EL (cell line): ENCODE data around the gene DEPDC1.
"Not testable (repeated sequence)": the region's sequence is repeated elsewhere in the genome, so short reads cannot be mapped to it uniquely, and the experiment has no call there.

ENCODE experiments used
- DNase-seq: peaks from one replicate; pipeline ENCODE4 v3.0.0-alpha.2; 2016

The DEPDC1 gene

GRCh38 chr1:68476626-68477025 lies 20.3 kb downstream of the DEPDC1 start:
- not testable (repeated sequence) for DNase-seq

GRCh38 chr1:68473060-68473459 lies 23.8 kb downstream of the DEPDC1 start:
- DNase-seq = no peak

- DNase-seq = no peak
Measured at GRCh38 chr1:68470388-68470970, 26.4 kb downstream of the DEPDC1 start.

DNA sequence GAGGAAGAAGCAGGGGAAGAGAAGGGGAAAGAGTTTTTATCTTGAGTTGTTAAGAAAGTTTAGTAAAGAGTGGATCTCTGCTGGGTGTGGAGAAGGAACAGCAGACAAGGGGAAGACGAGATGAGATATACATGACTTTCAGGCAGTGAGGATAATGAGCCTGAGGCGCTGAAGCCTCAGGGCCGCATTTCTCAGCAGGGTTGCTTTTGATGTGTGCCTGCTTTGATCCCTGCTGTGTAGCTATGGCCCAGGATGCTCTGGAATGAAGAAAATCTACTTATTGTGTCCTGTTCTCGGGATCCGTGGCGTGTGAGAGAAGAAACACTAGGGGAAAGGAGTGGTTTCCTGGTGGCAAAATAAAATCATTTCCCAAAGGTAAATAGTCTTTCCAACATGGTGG lies 32.0 kb downstream of the DEPDC1 start:
- no peak for DNase-seq

GRCh38 chr1:68460935-68461334 lies 35.9 kb downstream of the DEPDC1 start:
- DNase-seq = no peak

GRCh38 chr1:68459796-68460195 lies 37.1 kb downstream of the DEPDC1 start:
- peak; percentile 39 for DNase-seq

- no peak for DNase-seq
Measured at GRCh38 chr1:68459091-68459490, 37.8 kb downstream of the DEPDC1 start.

- DNase-seq = no peak
Measured at GRCh38 chr1:68456202-68456601, 40.7 kb downstream of the DEPDC1 start.

DNA sequence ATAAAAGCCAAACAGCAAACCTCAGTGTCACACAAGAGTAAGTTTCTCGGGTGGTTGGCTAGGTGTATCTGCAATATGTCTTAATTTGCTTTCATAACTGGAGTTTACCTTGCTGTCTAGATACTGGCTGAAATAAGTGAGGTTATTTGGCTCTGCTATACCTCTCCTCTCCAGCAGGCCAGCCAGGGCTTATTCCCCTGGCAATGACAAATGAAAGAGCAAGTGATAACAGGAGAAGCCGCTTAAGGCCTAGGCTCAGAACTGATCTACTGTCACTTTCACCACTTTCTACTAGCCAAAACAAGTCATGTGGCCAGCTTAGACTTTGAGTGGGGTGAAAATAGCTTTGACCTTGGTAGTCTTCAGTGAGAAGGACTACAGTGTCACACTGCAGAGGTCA lies 42.3 kb downstream of the DEPDC1 start:
- DNase-seq = no peak

DNA sequence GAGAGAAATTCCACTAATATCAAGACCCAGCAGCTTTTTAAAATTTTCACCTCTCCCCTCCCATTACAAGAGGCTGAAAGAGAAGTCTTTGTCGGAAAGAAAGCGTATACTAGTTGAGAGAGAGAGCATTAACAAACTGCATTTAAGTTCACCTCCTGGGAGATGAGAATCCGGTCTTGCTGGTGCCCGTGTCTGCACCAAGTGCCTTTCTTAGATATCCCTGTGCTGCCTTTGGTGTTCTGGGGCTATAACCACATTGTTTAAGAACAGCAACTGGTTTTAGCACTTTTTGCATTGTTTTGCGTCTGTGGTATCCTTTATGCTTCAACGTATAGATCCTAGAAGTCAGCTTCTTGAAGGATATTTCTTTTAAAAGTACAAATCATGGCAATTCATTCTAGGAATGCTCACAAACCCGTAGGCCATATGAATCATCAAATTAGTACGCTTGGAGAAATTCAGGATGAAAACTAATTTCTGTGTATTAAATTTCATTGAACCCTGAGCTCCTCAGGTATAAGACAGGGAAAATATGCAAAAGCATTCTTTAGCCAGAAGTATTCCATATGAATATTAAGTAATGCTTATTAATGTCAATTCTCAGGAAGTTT lies 43.7 kb downstream of the DEPDC1 start:
- DNase-seq = peak; percentile 47

DNA sequence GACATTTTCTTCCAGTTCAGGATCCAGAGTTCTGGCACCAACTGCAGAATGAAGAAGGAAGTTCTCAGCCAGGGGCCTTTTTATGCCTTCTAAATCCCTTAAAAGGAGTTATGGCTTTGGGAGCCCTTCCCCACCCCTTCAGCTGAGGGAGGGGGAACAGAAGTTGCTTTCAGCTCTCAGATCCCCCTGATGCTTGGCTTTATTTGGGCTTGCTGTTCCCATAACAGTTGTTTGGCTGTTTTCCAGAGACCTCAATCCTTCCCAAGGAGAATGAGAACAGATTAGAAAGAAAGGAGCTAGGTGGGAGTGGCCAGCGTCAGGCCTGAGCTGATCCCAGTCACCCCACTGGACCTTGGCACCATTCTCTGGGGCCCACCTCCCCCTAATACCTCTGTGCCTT lies 47.0 kb downstream of the DEPDC1 start, which contains the start of gene RPE65:
TSS of gene RPE65 (minus strand) at position 54 of the 400 bp plus-strand sequence. CDS start at position 5, 49 bp downstream.
- DNase-seq = no peak

DNA sequence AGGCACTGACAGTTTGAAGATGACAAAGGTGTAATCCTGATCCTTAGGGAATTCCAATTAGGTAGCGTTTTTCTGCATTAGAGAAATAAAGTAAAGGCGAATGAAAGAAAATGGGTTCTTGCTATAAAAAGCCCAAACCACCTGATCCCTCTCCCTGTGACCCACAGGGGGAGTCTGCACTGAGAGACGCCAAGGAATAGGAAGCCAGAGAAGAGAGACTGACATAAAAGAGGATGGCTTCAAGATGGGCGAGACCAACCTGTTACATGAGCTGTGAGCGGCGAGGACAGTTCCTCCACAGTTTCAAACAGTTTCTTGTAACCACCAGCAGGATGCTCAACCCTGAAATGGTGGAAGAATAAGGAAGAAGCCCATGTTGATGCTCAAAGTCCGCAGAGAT lies 48.5 kb downstream of the DEPDC1 start:
- no peak for DNase-seq

DNA sequence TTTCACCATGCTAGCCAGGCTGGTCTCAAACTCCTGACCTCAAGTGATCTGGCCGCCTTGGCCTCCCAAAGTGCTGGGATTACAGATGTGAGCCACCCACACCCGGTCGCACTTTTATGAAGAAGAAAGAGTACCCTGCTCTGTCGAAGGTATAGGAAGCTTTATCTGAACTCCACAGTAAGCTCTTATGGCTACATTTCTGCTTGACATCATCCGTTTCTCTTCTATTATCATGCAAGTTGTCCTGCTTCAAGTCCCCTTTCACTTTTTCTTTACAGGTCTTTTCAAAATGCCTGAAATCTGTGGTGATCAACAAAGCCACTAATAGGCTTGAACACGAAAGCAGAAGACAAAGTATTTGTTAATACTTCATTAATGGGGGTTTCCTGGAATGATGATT lies 51.2 kb downstream of the DEPDC1 start:
- no peak for DNase-seq

DNA sequence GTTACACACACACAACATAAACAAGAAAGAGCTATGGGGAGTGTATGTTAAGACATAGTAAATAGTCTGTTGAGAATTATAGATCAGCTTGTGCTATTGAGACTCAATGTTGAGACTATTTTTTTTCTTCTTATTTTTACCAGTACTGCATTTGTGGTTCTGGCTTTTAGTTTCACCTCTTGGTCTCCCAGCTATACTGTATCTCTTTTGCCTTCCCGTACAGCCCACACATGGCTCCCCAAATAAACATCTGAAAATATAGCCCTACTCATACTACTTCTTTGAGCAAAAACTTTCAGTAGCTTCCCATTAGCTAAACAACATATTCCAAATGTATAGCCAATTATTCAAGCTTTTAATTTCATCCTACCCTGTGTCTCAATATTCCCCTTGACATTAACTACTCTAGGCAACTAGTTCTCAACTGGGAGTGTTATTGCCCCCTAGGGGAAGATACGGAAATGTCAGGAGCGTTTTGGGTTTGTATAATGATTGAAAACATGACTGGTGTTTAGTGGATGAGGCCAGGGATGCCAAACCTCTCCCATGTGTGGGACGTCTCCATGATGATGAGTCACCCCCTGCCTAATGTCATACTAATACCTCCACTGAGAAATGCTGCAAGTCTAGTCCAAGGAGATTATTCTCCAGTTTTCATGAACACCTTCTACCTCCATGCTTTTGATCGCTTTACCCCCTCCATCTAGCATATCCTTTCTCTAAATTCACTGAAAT lies 53.9 kb downstream of the DEPDC1 start:
- DNase-seq = peak; percentile 66

DNA sequence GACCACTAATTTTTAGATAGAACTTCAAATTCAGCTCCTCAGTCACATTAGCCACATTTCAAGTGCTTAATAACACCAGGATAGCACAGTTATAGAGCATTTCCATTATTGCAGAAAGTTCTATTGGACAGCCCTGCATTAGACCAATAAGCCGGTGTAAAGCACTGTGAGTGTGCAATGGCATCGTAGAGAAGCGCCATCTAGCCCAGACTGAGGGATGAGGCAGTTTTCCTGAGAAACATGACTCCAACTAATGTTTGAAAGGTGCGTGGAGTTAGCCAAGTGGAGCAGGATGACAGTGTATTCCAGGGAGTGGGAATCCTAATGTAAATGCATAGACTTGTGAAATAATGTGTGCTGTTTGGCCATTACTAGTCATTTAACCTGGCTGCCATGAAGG lies 54.9 kb downstream of the DEPDC1 start:
- DNase-seq = no peak

GRCh38 chr1:68438310-68438709 lies 58.6 kb downstream of the DEPDC1 start:
- no peak for DNase-seq

DNA sequence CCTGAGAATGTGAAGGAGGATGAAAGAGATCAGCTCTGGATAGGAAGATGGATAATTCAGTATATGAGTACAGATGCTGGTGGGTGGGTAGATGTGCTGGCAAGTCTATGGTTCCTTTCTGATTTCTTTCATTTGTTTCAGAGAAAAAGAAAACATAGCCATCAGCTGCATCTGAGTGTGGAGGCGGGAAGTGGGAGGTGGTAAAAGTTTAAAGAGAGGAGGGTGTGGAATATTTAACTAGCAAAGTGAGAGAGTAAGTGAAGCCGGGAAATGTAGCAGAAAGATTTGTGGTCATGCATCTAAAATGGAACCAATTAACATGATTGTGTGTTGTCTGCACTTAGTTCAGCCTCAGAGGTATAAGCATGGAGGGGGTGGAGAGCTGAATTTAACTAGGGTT lies 63.5 kb downstream of the DEPDC1 start:
- no peak for DNase-seq

DNA sequence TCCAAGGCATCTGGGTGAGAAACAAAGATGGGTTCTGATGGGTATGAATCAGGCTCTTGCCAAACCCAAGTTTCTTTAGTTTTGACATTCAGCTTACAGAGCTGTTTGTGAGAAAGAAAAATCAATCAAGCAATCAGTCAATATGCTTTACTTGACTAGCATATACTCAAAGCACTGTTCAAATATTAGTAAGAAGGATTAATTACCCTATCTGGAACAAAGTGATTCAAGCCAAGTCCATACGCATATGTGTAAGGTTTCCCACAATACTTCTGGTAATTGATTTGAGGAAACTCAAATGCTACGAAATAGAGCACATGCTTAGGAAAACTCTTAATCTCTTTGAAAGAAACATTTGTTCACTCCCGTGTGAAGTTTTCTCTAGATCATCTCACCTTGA lies 65.8 kb downstream of the DEPDC1 start:
- no peak for DNase-seq

DNA sequence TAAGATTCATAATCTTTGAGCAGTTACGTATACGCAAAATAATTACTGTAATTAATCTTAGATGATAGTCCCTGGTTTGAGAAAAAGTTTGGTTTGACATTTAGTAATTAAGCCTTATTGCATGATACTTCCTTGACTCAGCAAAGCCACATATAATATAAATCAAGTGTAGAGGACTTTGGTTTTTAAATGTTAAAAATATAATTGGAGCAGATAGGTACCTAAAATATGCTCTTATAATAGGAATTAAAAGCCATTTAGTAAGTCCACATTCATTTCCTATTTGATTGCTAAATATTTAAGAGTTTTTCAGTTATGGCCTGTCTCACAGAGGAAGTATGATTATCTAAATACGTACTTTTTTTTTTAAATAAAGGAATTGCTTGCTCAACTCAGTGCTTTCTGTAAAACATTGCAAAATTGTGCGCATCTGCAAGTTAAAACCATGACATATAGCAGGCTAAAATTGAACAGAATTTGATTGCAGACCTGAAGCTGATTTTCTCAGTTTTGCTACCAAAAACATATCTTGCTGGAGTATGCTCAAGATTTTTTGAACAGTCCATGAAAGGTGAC lies 67.6 kb downstream of the DEPDC1 start:
- DNase-seq = no peak

- DNase-seq = no peak
Measured at GRCh38 chr1:68426594-68426993, 70.3 kb downstream of the DEPDC1 start.
